Renal pelvis (tissue), 12 donors: ENCODE measurements around the gene ST6GALNAC4. TPM values are rescaled to one million over a fixed set of nuclear protein-coding genes. Genes with fewer than 3 reads are reported as not detected.

ENCODE experiments used
- DNase-seq: peaks from one replicate; pipeline ENCODE4 v3.0.0-alpha.2; 2013
- long read RNA-seq, 16 experiments: transcript quantifications; one replicate each; lab custom pipeline, GENCODE V29; 2026
- polyA plus RNA-seq, 3 donors: library from polyadenylated mRNA; unstranded; fragments of 120-200 nt; gene quantifications; one replicate each; pipeline ENCODE4 v1.2.1, GENCODE V29; 2013; ENCODE audit not compliant: insufficient read length in 3 of 3

Gene ST6GALNAC4, protein sequence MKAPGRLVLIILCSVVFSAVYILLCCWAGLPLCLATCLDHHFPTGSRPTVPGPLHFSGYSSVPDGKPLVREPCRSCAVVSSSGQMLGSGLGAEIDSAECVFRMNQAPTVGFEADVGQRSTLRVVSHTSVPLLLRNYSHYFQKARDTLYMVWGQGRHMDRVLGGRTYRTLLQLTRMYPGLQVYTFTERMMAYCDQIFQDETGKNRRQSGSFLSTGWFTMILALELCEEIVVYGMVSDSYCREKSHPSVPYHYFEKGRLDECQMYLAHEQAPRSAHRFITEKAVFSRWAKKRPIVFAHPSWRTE
- 10 to 100 TPM; 13.5 to 17.2 (median 16.1) TPM for polyA plus RNA-seq
- long read RNA-seq, donor 1, partial matches to known transcripts: 0 of 3 reads
- long read RNA-seq, donor 1, other reads (novel, unspliced or antisense): 0 of 3 reads
- long read RNA-seq, donor 2, transcript ST6GALNAC4-201 (6 exons, 1,691 nt): major isoform, 6 of 8 reads
- long read RNA-seq, donor 2, partial matches to known transcripts: 0 of 8 reads
- long read RNA-seq, donor 2, other reads (novel, unspliced or antisense): 0 of 8 reads
- long read RNA-seq, donor 3, transcript ST6GALNAC4-201 (6 exons, 1,691 nt): major isoform, 6 of 8 reads
- long read RNA-seq, donor 3, partial matches to known transcripts: 0 of 8 reads
- long read RNA-seq, donor 3, other reads (novel, unspliced or antisense): 0 of 8 reads
- long read RNA-seq, donor 4, transcript ST6GALNAC4-201 (6 exons, 1,691 nt): major isoform, 9 of 9 reads
- long read RNA-seq, donor 4, partial matches to known transcripts: 0 of 9 reads
- long read RNA-seq, donor 4, other reads (novel, unspliced or antisense): 0 of 9 reads
- long read RNA-seq, donor 5, partial matches to known transcripts: 0 of 1 reads
- long read RNA-seq, donor 5, other reads (novel, unspliced or antisense): 0 of 1 reads
- long read RNA-seq, donor 6, partial matches to known transcripts: 0 of 6 reads
- long read RNA-seq, donor 6, other reads (novel, unspliced or antisense): 0 of 6 reads
- long read RNA-seq, donor 7, partial matches to known transcripts: 0 of 5 reads
- long read RNA-seq, donor 7, other reads (novel, unspliced or antisense): 0 of 5 reads
- long read RNA-seq, donor 8, partial matches to known transcripts: 0 of 2 reads
- long read RNA-seq, donor 8, other reads (novel, unspliced or antisense): 0 of 2 reads
- long read RNA-seq, donor 9, transcript ST6GALNAC4-201 (6 exons, 1,691 nt): major isoform, 5 of 5 reads
- long read RNA-seq, donor 9, partial matches to known transcripts: 0 of 5 reads
- long read RNA-seq, donor 9, other reads (novel, unspliced or antisense): 0 of 5 reads
- long read RNA-seq, donor 10, transcript ST6GALNAC4-201 (6 exons, 1,691 nt): major isoform, 5 of 5 reads
- long read RNA-seq, donor 10, partial matches to known transcripts: 0 of 5 reads
- long read RNA-seq, donor 10, other reads (novel, unspliced or antisense): 0 of 5 reads
- long read RNA-seq, donor 11: 0 reads
- long read RNA-seq, donor 12, transcript ST6GALNAC4-201 (6 exons, 1,691 nt): major isoform, 6 of 7 reads
- long read RNA-seq, donor 12, partial matches to known transcripts: 0 of 7 reads
- long read RNA-seq, donor 12, other reads (novel, unspliced or antisense): 0 of 7 reads
- long read RNA-seq, donor 13, partial matches to known transcripts: 0 of 1 reads
- long read RNA-seq, donor 13, other reads (novel, unspliced or antisense): 0 of 1 reads
- long read RNA-seq, donor 14: 0 reads
- long read RNA-seq, donor 15, partial matches to known transcripts: 0 of 6 reads
- long read RNA-seq, donor 15, other reads (novel, unspliced or antisense): 0 of 6 reads
- long read RNA-seq, donor 16, transcript ST6GALNAC4-201 (6 exons, 1,691 nt): major isoform, 5 of 7 reads
- long read RNA-seq, donor 16, partial matches to known transcripts: 0 of 7 reads
- long read RNA-seq, donor 16, other reads (novel, unspliced or antisense): 0 of 7 reads

DNA sequence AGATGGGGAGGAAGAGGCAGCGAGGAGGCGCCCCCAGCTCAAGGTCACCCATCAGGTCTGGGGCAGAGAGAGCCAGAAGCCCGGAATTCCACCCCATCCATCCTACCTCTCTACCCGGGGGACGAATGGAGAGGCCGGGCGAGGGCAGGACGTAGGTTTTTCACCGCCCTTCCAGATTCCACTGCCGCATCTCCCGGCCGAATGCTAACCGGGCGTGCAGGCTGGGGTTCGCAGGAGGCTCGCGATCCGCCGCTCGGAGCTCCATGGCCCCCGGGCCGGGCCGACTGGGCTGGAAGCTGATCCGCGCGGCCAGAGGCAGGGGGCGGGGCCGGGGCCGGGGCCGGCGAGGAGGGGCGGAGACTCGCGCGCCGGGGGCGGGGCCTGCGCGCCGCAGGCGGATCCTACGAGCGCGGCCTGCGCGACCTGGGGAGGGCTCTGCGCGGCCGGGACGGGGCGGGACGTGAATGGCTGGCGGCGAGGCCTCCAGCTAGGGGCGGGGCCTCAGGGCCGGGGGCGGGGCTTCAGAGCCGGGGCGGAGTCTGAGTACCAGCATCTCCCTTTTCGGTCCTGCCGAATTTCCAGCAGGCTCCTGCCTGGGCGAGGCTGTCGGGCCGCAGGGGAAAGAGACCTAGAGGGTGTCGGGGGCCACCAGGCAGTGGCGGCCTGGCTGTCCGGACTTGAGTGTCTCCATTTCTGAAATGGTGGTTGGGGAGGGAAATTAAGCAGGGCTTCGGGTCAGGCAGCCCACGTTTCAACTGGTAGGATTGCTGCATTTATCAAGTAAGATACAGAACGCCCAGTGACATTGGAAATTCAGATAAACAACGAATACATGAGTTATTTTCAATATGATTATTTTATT is at the start of gene ST6GALNAC4:
Gene ST6GALNAC4 (minus strand): TSS at position 322 of the 862 bp plus-strand sequence. CDS start 622 bp downstream, outside the sequence.
- DNase-seq: peak; percentile 85

DNA sequence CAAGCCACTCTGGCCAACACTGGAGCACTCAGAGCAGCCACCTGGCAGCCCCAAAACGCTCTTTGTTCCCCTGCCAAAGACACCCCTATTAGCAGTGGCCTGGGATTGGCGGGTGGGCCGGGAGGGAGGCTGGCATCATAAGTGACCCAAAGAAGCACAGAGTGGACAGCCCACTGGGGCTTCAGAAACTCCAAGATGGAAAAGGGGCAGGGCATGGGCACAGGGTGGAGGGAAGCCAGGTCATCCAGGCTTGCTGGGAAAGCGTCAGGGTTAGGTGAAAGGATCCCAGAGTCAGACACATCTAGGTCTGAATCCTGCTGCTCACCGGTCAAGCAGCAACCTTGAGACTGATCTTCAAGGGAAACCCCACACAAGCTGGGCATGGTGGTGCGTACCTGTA is 49.1 kb upstream of the ST6GALNAC4 start:
- DNase-seq: no peak

DNA sequence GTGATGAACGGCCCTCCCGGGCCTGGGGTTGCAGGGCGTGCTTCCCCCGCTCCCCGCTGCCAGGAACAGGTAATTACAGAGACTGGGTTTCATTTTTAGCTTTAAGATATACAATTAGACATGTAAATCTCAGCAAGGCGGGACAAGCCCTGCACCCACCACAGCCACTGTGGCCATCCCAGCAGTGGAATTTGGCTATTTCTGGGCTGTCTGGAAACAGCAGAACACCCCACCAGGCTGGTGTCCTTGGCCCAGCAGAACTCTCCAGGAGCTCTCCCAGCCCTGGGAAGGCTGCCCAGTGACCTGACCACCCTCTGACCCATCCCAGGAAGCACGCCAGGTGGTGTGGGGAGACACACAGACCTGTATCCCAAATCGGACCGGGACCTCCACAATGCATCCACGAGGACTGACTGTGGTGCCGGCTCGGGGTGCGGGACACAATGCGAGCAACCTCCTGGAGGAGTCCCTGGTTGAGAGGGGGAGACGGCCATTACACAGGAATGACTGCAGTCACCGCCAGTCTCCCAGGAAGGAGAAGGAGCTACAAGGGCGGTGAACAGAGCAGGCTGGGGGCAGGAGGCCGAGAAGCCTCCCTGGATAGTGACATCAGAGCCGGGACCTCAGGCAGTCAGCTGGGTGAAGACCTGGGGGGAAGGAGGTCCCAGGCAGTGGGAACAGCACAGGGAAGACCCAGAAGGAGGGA is 46.7 kb upstream of the ST6GALNAC4 start:
- no peak for DNase-seq

- no peak for DNase-seq
Measured at GRCh38 chr9:127963041-127963358, 46.2 kb upstream of the ST6GALNAC4 start.

- DNase-seq: no peak
Measured at GRCh38 chr9:127962278-127962677, 45.4 kb upstream of the ST6GALNAC4 start.

GRCh38 chr9:127961613-127962155 is 44.8 kb upstream of the ST6GALNAC4 start:
- no peak for DNase-seq

DNA sequence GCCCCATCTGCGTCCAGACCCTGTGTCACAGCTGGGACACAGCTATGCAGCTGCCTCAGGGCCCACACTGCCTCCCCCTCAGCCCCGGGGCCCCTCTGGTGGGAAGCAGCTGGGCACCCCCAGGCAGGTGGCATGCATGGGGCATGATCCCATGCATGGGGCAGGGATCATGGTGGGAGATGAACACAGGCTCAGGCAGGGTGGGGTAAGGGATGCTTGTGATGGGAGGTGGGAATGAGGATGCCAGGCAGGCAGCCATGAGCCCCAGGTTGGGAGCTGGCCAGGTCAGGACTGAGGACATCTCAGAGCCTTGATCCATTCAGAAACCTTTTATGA is 44.3 kb upstream of the ST6GALNAC4 start:
- no peak for DNase-seq

GRCh38 chr9:127960410-127961154 is 43.7 kb upstream of the ST6GALNAC4 start:
- DNase-seq: no peak

DNA sequence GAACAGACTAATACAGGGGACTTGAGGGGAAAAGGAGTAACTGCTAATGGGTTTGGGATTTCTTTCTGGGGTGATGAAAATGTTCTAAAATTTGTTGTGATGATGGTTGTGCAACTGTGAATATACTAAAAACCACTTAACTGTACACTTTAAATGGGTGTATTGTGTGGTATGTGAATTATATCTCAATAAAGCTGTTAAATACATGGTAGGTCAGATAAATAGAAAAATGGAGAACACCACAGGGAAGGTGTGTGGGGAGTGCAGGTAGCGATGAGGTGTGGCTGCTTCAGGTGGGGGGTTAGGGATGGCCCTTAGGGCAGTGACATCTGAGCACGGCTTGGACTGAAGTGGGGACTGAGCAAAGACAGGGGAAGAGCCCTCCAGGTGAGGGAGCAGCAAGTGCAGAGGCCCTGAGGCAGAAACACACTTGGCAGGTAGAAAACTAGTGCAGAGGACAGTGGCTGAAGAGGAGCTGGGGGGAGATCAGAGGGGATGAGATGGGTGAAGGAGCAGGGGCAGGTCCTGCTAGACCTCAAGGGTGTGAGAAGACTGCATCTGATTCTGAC is 43.1 kb upstream of the ST6GALNAC4 start:
- DNase-seq: no peak

DNA sequence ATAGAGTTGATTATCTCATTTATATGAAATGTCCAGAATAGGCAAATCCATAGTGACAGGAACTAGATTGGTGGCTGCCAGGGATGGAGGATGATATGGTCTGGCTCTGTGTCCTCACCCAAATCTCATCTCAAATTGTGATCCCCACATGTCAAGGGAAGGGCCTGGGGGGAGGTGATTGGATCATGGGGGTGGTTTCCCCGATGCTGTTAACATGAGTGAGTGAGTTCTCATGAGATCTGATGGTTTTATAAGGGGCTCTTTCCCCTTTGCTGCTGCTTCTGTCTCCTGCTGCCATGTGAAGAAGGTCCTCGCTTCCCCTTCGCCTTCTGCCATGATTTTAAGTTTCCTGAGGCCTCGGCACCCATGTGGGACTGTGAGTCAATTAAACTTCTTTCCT is 42.6 kb upstream of the ST6GALNAC4 start:
- DNase-seq: no peak

DNA sequence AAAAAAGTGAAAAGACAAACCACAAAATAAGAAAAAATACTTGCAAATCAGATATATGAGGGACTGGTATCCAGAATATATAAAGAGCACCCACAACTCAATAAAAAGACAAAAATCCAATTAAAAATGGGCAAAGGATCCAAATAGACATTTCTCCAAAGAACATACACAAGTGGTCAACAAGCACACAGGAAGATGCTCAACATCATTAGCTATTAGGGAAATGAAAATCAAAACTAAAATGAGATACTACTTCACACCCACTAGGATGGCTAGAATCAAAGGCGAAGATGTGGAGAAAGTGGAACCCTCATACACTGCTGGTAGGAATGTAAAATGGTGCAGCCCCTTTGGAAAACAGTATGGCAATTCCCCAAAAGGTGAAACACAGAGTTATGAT is 41.9 kb upstream of the ST6GALNAC4 start:
- DNase-seq: no peak

DNA sequence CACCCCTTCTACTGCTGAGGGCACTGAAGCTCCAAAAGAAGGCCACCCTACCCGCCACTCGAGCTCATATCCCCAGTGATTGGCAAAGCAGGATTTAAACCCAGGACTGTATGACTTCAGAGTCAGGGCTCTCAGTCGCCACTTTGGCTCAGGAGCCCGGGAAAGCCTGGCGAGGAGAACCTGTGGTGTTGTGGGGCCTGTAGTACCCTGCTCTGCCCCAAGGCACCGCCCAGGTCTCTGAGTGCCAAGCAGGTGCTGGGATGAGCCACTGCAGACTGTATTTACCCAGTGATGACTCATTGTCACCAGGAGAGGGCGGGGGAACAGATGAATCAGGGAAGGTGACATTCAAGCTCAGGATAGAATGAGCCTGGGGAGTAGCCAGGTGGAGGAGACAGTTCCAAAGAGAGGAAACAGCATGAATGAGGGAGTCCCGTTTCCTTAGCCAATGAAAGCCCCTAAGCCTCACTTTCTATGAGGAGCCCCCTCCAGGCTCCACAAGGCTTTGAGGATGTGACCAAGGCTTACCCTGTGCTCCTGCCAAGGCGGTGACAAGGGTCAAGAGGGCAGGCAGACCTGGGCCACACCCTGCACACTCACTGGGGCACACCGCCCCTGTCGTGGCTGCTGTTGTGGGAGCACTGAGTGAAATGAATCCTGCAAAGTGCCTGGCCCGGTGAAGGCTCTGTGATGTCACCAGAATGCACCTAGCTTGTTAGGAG is 38.6 kb upstream of the ST6GALNAC4 start:
- no peak for DNase-seq

DNA sequence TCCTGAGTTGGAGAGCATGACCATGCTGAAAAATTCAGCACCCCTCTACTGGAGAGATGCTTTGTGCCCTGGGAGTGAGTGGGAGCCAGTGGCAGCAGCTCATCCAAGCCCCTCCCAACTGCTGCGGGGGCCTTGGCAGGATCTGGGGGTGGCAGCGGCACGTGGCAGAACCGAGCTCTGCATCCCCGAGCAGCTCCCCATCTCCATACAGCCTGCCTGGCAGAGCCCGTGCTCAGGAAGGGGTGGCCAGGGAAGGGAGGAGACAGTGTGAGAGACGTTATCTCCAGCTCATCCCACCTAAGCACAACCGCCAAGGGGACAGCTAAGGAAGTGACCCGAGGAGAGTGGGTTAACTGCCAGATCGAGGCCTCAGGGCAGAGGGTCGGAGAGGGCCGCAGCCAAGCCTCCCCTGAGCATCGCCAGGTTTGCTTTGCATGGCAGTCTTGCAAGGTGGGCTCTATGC is 38.0 kb upstream of the ST6GALNAC4 start:
- DNase-seq: no peak

DNA sequence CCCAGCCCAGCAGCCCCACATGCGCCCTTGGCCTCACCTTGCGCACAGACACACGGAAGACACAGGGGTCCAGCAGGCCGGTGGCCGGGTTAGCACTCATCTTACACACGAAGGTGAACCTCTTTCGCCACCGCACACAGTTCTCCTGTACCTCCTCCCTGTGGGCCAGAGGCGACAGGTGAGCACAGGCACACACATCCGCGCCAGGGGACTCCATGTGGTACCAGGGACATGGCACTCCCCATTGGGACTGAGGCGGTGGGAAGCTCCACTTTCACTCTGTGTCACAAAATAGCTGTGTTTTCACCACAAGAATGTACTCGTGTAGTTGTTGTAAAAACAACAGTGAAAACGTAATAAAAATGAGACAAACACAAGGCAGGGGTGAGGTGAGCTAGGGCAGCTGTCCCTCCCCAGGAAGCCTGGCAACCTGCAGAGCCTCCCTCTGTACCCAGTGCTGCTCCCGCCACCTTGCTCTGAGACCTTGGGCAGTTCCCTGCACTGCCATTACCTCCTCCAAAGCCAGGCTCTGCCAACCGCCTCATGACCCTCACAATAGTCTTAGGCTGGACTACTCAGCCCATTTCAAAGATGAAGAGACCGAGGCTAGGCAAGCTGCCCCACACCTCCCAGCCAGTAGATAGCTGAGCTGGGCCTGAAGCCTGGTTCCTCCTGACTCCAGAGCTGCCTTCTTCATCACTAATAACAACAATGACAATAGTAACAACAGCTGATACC is 37.1 kb upstream of the ST6GALNAC4 start:
- DNase-seq: no peak

- no peak for DNase-seq
Measured at GRCh38 chr9:127953154-127953553, 36.3 kb upstream of the ST6GALNAC4 start.
